ENCODE results near the gene PRODH2.

Gene PRODH2

DNA sequence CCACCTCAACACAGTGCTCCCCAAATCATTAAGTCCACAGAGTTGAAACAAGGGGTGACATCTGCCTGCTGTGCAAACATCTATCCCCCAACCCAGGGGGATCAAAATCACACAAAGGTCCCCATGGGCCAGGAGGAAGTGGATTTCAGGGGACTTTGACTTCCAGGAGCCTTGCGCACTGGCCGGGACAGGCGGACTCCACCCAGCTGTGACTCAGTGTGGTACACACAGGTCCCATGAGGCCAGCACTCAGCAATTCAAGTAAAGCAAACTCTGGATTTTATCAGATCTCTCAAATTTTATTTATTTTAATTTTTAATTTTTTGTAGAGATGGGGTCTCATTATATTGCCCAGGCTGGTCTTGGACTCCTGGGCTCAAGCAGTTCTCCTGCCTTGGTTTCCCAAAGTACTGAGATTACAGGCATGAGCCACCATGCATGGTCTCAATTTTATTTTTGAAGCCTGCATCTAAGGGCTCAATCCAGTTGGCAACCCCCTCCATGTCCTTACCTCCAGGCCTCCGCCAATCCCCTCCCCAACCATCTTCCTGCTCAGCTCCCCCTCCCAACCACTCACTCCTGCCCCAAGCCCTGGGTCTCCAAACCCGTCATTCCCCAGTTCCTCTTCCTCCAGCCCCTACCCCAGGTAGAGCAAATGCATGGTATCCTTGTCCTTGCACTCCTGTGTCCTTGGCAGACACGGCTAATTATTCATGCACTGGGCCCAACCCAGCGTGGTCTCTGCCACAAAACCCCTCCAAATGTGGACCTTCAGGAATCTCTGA lies 19.1 kb downstream of the PRODH2 start:
- H3K9ac ChIP-seq, result peak overlapping the region in 7 of 11 experiments; percentile 22 to 67 (median 50); a peak in 11 of 22 replicates
- H3K4me1 ChIP-seq, result peaks cover 15 to 84% (median 64%) of the 10 kb centered on the region in 10 experiments
- H3K27ac ChIP-seq, result peak overlapping the region in 9 of 11 experiments; percentile 11 to 79 (median 73); a peak in 18 of 22 replicates
- H3K4me3 ChIP-seq, result peak overlapping the region in 4 of 10 experiments; percentile 7 to 27 (median 16); a peak in 2 of 20 replicates
- H3K27me3 ChIP-seq, result peaks cover 0 to 14% (median 7%) of the 10 kb centered on the region in 11 experiments; a peak in 10 of 22 replicates
- H4K20me1 ChIP-seq, result peaks cover 0 to 7% (median 0%) of the 10 kb centered on the region in 11 experiments; a peak in 1 of 22 replicates
- 0 out of 22 replicates have a peak, but pooled peaks cover 0 to under 1% (median 0%) of the 10 kb centered on the region in 11 experiments for H3K36me3 ChIP-seq
- TF ChIP-seq Cebpa-rat (IDR thresholded peaks at IDR 0.05), result no peak
- H3K4me2 ChIP-seq, result peak overlapping the region; percentile 62 to 97 (median 92)
- H3K9me3 ChIP-seq (replicated peaks in 1 of 11), result no peaks in the 10 kb centered on the region

DNA sequence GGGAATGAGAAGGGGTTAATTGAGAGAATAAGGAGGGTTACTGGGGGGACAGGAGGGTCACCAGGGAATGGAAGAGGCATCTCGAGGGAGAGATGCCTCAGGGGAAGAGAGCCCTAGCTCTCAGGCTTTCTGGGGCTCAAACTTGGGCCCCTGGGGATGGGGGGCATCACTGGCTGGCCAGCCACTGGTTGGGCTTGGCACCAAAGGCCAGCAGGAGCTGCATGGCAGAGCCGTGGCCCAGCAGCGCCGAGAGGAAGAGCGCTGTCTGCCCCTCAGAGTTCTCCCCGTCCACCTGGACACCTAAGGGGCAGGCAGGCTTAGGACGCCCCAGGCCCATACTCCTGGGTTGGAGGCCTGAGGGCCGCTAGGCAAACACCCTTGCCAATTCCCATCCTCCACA lies 19.8 kb downstream of the PRODH2 start:
- peak overlapping the region in 9 of 11 experiments; percentile 11 to 79 (median 73); a peak in 18 of 22 replicates for H3K27ac ChIP-seq
- peaks cover 0 to 8% (median 0%) of the 10 kb centered on the region in 11 experiments; a peak in 2 of 22 replicates for H3K36me3 ChIP-seq
- peaks cover 15 to 78% (median 64%) of the 10 kb centered on the region in 10 experiments for H3K4me1 ChIP-seq
- H3K9me3 ChIP-seq (replicated peaks in 1 of 11), result no peaks in the 10 kb centered on the region
- H4K20me1 ChIP-seq, result peaks cover 0 to 7% (median 0%) of the 10 kb centered on the region in 11 experiments; a peak in 1 of 22 replicates
- TF ChIP-seq Cebpa-rat (IDR thresholded peaks at IDR 0.05), result no peak
- peaks cover 0 to 13% (median 7%) of the 10 kb centered on the region in 11 experiments; a peak in 10 of 22 replicates for H3K27me3 ChIP-seq
- peak overlapping the region in 7 of 11 experiments; percentile 22 to 67 (median 46); a peak in 11 of 22 replicates for H3K9ac ChIP-seq
- peak overlapping the region in 4 of 10 experiments; percentile 7 to 27 (median 16); a peak in 2 of 20 replicates for H3K4me3 ChIP-seq
- H3K4me2 ChIP-seq, result peak overlapping the region; percentile 62 to 97 (median 92)

DNA sequence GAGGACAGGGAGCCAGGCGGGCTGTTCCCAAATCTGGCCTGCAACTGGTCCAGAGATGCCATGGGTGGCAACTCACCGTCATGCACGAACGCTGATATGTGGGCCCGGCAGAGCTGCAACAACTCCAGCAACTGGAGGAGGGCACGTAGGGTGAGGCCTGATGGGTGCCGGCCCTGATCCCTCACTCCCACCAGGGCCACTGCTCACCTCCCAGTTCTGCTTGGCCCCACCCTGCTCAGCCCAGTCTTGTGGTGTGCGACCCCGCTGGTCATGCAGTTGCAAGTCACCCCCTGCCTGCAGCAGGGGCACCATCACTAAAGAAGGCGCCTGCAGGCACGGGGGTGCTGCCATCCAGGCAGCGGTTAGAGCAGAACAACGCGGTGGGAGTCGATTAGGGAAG lies 20.3 kb downstream of the PRODH2 start:
- peak overlapping the region in 5 of 11 experiments; percentile 73 to 79 (median 75); a peak in 8 of 22 replicates for H3K27ac ChIP-seq
- H3K4me3 ChIP-seq, result no peak overlapping the region
- H3K4me1 ChIP-seq, result peaks cover 15 to 76% (median 60%) of the 10 kb centered on the region in 10 experiments
- H3K27me3 ChIP-seq, result peaks cover 0 to 10% (median 6%) of the 10 kb centered on the region in 11 experiments; a peak in 9 of 22 replicates
- TF ChIP-seq Cebpa-rat (IDR thresholded peaks at IDR 0.05), result no peak
- peaks cover 0 to 14% (median 4%) of the 10 kb centered on the region in 11 experiments; a peak in 12 of 22 replicates for H3K36me3 ChIP-seq
- H3K9me3 ChIP-seq (replicated peaks in 1 of 11), result no peaks in the 10 kb centered on the region
- H3K9ac ChIP-seq, result peak overlapping the region in 2 of 11 experiments; percentile 42 to 52; a peak in 1 of 22 replicates
- H3K4me2 ChIP-seq, result peak overlapping the region in 10 of 11 experiments; percentile 73 to 97 (median 94); a peak in 20 of 22 replicates
- peaks cover 0 to 7% (median 0%) of the 10 kb centered on the region in 11 experiments; a peak in 3 of 22 replicates for H4K20me1 ChIP-seq

GRCh38 chr19:35791814-35792279 lies 20.8 kb downstream of the PRODH2 start:
- Histone ChIP-seq H3K36me3 (peaks cover 0 to 18% (median 8%) of the 10 kb centered on the region in 11 experiments; a peak in 12 of 22 replicates), H3K9ac (0 out of 22 replicates have a peak overlapping the region, but pooled peaks of 1 of the 11 experiments have one; percentile 28), H3K27me3 (peaks cover 0 to 5% (median 3%) of the 10 kb centered on the region in 11 experiments; a peak in 8 of 22 replicates), H3K4me2 (peak overlapping the region in 9 of 11 experiments; percentile 79 to 97 (median 95); a peak in 17 of 22 replicates), H3K4me3 (no peak overlapping the region), H3K4me1 (peaks cover 15 to 72% (median 55%) of the 10 kb centered on the region in 10 experiments), H3K9me3 (replicated peaks in 1 of 11) (no peaks in the 10 kb centered on the region), H4K20me1 (peaks cover 0 to 7% (median 0%) of the 10 kb centered on the region in 11 experiments; a peak in 3 of 22 replicates), H3K27ac (peak overlapping the region in 3 of 11 experiments; percentile 4 to 47 (median 38); a peak in 1 of 22 replicates)
- TF ChIP-seq Cebpa-rat (IDR thresholded peaks at IDR 0.05), result no peak

GRCh38 chr19:35790981-35791813 lies 21.4 kb downstream of the PRODH2 start:
- H3K36me3 ChIP-seq, result peaks cover 0 to 25% (median 11%) of the 10 kb centered on the region in 11 experiments; a peak in 16 of 22 replicates
- H3K27me3 ChIP-seq, result no peaks in the 10 kb centered on the region
- peak overlapping the region in 3 of 11 experiments; percentile 28 to 39 (median 29); a peak in 3 of 22 replicates for H3K9ac ChIP-seq
- peaks cover 15 to 66% (median 49%) of the 10 kb centered on the region in 10 experiments for H3K4me1 ChIP-seq
- H3K27ac ChIP-seq, result peak overlapping the region in 3 of 11 experiments; percentile 40 to 50 (median 47); a peak in 4 of 22 replicates
- peak overlapping the region in 8 of 11 experiments; percentile 87 to 97 (median 95); a peak in 14 of 22 replicates for H3K4me2 ChIP-seq
- peaks cover 0 to 7% (median 0%) of the 10 kb centered on the region in 11 experiments; a peak in 3 of 22 replicates for H4K20me1 ChIP-seq
- H3K9me3 ChIP-seq (replicated peaks in 1 of 11), result no peaks in the 10 kb centered on the region
- TF ChIP-seq Cebpa-rat (IDR thresholded peaks at IDR 0.05), result no peak
- H3K4me3 ChIP-seq, result no peak overlapping the region

- H3K9ac ChIP-seq, result peak overlapping the region in 5 of 11 experiments; percentile 5 to 39 (median 27); a peak in 4 of 22 replicates
- peak overlapping the region in 7 of 11 experiments; percentile 87 to 97 (median 95); a peak in 10 of 22 replicates for H3K4me2 ChIP-seq
- peak overlapping the region in 4 of 11 experiments; percentile 32 to 50 (median 44); a peak in 9 of 22 replicates for H3K27ac ChIP-seq
Measured at GRCh38 chr19:35789978-35790944, 22.4 kb downstream of the PRODH2 start.

More at GRCh38 chr19:35789978-35790944, 22.4 kb downstream of the PRODH2 start:
- no peaks in the 10 kb centered on the region for H3K27me3 ChIP-seq
- H3K36me3 ChIP-seq, result peaks cover 0 to 34% (median 21%) of the 10 kb centered on the region in 11 experiments; a peak in 18 of 22 replicates
- H3K9me3 ChIP-seq (replicated peaks in 1 of 11), result no peaks in the 10 kb centered on the region
- peaks cover 15 to 63% (median 45%) of the 10 kb centered on the region in 10 experiments for H3K4me1 ChIP-seq
- H3K4me3 ChIP-seq, result no peak overlapping the region
- H4K20me1 ChIP-seq, result peaks cover 0 to 10% (median 0%) of the 10 kb centered on the region in 11 experiments; a peak in 3 of 22 replicates
- no peak for TF ChIP-seq Cebpa-rat (IDR thresholded peaks at IDR 0.05)
